ENCODE data around the gene BUD13. TPM values are rescaled to one million over a fixed set of nuclear protein-coding genes. Genes with fewer than 3 reads are reported as not detected.

BUD13 gene
- polyA plus RNA-seq, 2 of the 4 experiments (the other 2 are of a cell fraction) = 9.8 to 16.2 TPM

DNA sequence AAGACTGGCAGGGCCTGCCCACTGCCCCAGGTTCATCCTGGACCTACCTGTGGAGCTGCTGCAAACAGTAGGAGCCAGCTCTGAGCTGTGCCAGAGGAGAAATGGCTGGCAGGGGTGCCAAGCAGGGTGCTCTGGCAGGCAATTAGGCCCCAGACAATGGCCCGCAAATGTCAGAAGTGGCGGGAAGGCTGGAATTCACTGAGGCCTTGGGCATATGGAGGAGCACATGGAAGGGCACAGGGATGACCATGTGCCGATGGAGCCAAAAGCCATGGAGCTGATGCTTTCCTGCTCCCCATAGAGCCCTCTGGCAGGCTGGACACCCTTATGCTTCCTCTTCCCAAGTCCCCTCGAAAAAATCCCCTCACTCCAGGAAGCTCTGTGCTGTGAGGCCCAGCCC is 62.0 kb downstream of the BUD13 start:
- CTCF ChIA-PET = no interaction called here
- TF ChIP-seq BHLHE40 (IDR thresholded peaks at IDR 0.05; ENCODE audit: low read depth, low read length) (no peak), TP53 (CRISPR knock-in tag; IDR thresholded peaks at IDR 0.05) (no peak)
- Histone ChIP-seq H3K9me3 (no peaks in the 10 kb centered on the region), H3K4me3 (no peak overlapping the region), H3K27ac (no peak overlapping the region), H3K4me1 (no peaks in the 10 kb centered on the region), H3K4me2 (no peak overlapping the region)
- FAIRE-seq (no peak), ATAC-seq (no peak), DNase-seq (ENCODE audit: low read depth in 1 of 2, low spot score in 1 of 2) (no peak)
- POLR2A ChIA-PET = no interaction called here
- 67% methylated on average over 4 of the region's 4 CpGs for WGBS (ENCODE audit: missing lambda C conversion rate)

DNA sequence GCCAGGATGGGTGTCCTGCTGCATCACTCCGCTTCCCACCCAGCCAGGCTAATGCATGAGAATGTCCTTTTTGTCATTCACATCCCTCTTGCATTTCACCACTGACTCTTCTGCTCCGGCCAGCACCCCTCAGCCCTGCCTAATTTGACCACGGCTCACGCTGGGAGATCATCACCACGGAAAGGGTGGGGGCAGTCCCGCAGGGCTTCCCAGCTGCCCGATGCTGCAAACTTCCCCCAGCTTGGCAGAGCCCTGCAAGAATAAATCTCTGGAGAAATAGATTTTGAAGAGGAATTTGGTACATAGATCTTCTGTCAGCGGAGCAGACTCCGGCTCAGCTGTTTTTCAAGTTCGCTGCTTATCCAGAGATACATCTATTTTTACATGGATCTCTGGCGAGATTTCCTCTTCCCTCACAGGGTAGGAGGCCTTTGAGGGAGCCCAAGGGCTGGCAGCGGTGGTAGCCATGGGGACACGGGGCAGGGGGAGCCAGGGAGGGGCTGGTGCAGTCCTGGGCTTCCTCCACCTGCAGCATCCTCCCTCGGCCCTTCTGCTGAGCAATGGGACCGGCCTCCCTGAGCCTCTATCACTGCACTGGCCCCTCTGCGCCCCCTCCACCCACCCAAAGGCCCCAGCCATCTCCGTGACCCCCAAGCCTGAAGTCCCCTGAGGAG is 62.6 kb downstream of the BUD13 start:
- Histone ChIP-seq H3K4me2 (no peak overlapping the region), H3K4me3 (no peak overlapping the region), H3K27ac (no peak overlapping the region), H3K9me3 (no peaks in the 10 kb centered on the region), H3K4me1 (no peaks in the 10 kb centered on the region)
- 57% methylated on average over 12 of the region's 17 CpGs for WGBS (ENCODE audit: missing lambda C conversion rate)
- DNase-seq (ENCODE audit: low read depth in 1 of 2, low spot score in 1 of 2) = no peak
- CTCF ChIA-PET = no interaction called here
- ATAC-seq = no peak
- no peak for FAIRE-seq
- POLR2A ChIA-PET = no interaction called here
- no peak for TF ChIP-seq ZC3H11A (IDR thresholded peaks at IDR 0.05)
- no peak for TF ChIP-seq HEYL (CRISPR knock-in tag; IDR thresholded peaks at IDR 0.05)
- TF ChIP-seq FOSB (CRISPR knock-in tag; IDR thresholded peaks at IDR 0.05) = no peak
- TF ChIP-seq, protein P1, sequence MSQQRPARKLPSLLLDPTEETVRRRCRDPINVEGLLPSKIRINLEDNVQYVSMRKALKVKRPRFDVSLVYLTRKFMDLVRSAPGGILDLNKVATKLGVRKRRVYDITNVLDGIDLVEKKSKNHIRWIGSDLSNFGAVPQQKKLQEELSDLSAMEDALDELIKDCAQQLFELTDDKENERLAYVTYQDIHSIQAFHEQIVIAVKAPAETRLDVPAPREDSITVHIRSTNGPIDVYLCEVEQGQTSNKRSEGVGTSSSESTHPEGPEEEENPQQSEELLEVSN (IDR thresholded peaks at IDR 0.05; ENCODE audit: borderline replicate concordance, low read depth) = no peak
- TF ChIP-seq ESRRA (IDR thresholded peaks at IDR 0.05; ENCODE audit: borderline replicate concordance, low read length) = no peak
- TF ChIP-seq RARB (CRISPR knock-in tag; IDR thresholded peaks at IDR 0.05) = no peak
- no peak for TF ChIP-seq MYC (IDR thresholded peaks at IDR 0.05; ENCODE audit: borderline replicate concordance, low read length)
- TF ChIP-seq MAFK (IDR thresholded peaks at IDR 0.05; ENCODE audit: partially characterized antibody) = no peak
- TF ChIP-seq, protein P2, sequence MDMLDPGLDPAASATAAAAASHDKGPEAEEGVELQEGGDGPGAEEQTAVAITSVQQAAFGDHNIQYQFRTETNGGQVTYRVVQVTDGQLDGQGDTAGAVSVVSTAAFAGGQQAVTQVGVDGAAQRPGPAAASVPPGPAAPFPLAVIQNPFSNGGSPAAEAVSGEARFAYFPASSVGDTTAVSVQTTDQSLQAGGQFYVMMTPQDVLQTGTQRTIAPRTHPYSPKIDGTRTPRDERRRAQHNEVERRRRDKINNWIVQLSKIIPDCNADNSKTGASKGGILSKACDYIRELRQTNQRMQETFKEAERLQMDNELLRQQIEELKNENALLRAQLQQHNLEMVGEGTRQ (IDR thresholded peaks at IDR 0.05) = no peak
- no peak for TF ChIP-seq HOXA7 (CRISPR knock-in tag; IDR thresholded peaks at IDR 0.05)
- TF ChIP-seq, protein P3, sequence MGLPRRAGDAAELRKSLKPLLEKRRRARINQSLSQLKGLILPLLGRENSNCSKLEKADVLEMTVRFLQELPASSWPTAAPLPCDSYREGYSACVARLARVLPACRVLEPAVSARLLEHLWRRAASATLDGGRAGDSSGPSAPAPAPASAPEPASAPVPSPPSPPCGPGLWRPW (IDR thresholded peaks at IDR 0.05) = no peak
- TF ChIP-seq, protein P4, sequence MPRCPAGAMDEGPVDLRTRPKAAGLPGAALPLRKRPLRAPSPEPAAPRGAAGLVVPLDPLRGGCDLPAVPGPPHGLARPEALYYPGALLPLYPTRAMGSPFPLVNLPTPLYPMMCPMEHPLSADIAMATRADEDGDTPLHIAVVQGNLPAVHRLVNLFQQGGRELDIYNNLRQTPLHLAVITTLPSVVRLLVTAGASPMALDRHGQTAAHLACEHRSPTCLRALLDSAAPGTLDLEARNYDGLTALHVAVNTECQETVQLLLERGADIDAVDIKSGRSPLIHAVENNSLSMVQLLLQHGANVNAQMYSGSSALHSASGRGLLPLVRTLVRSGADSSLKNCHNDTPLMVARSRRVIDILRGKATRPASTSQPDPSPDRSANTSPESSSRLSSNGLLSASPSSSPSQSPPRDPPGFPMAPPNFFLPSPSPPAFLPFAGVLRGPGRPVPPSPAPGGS (IDR thresholded peaks at IDR 0.05) = no peak
- TF ChIP-seq, protein P5, sequence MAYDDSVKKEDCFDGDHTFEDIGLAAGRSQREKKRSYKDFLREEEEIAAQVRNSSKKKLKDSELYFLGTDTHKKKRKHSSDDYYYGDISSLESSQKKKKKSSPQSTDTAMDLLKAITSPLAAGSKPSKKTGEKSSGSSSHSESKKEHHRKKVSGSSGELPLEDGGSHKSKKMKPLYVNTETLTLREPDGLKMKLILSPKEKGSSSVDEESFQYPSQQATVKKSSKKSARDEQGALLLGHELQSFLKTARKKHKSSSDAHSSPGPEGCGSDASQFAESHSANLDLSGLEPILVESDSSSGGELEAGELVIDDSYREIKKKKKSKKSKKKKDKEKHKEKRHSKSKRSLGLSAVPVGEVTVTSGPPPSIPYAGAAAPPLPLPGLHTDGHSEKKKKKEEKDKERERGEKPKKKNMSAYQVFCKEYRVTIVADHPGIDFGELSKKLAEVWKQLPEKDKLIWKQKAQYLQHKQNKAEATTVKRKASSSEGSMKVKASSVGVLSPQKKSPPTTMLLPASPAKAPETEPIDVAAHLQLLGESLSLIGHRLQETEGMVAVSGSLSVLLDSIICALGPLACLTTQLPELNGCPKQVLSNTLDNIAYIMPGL (CRISPR knock-in tag; IDR thresholded peaks at IDR 0.05; ENCODE audit: borderline replicate concordance) = no peak
- no peak for TF ChIP-seq CHD2 (IDR thresholded peaks at IDR 0.05; ENCODE audit: low read length, partially characterized antibody)
- no peak for TF ChIP-seq ZSCAN20 (CRISPR knock-in tag; IDR thresholded peaks at IDR 0.05)
- TF ChIP-seq EP300 (IDR thresholded peaks at IDR 0.05) = no peak
- TF ChIP-seq, protein P6, sequence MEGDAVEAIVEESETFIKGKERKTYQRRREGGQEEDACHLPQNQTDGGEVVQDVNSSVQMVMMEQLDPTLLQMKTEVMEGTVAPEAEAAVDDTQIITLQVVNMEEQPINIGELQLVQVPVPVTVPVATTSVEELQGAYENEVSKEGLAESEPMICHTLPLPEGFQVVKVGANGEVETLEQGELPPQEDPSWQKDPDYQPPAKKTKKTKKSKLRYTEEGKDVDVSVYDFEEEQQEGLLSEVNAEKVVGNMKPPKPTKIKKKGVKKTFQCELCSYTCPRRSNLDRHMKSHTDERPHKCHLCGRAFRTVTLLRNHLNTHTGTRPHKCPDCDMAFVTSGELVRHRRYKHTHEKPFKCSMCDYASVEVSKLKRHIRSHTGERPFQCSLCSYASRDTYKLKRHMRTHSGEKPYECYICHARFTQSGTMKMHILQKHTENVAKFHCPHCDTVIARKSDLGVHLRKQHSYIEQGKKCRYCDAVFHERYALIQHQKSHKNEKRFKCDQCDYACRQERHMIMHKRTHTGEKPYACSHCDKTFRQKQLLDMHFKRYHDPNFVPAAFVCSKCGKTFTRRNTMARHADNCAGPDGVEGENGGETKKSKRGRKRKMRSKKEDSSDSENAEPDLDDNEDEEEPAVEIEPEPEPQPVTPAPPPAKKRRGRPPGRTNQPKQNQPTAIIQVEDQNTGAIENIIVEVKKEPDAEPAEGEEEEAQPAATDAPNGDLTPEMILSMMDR (IDR thresholded peaks at IDR 0.05) = no peak
